OCI-LY3 (cell line): ENCODE data around the gene ERN1.

Experiments used
- EZH2phosphoT487 ChIP-seq: fragments of 200-600 bp; shearing (Covaris generic); IDR thresholded peaks from 2 replicates; pipeline ENCODE4 v1.6.1; 2018; ENCODE audit warnings: antibody characterized with exemption, mixed run types, low read depth
- TF ChIP-seq, protein P1 (sequence below): fragments of 200-600, 300-600 bp; sonication (generic); IDR thresholded peaks from 2 replicates; pipeline ENCODE4 v1.5.1; 2014; ENCODE audit warnings: antibody characterized with exemption, low read length, low read depth

DNA sequence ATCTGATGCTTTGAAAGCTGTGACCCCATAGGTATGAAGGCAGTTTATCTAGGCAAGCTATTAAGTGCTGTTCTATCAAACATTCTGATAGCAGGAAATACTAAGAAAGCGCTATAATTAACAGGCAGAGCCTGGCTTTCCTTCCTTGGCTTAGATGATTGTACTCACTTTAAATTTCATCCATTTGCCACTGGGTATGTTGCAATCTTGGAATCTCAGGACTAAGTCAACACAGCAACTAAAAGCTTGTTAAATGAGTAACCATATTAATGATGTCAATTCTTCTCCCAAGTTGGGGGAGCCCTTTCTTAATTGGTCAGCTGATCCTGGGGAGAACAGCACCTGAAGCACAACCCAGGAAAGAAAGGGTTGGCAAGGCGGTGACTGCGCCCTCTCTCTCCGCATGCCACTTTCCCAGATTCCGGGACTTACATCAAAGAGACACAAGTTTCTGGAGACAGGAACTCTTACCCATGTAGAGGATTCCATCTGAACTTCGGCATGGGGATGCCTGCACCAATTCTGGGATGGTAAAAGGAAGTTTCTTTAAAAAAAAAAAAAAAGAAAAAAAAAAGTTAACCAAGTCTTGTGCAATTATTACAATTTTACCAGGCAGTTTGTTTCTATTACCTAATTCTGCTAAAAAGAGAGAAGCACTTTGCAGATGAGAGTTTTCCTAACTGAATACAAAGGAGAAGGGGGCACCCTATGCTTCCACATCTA, 55.1 kb downstream of the ERN1 start:
- TF ChIP-seq, protein P1, sequence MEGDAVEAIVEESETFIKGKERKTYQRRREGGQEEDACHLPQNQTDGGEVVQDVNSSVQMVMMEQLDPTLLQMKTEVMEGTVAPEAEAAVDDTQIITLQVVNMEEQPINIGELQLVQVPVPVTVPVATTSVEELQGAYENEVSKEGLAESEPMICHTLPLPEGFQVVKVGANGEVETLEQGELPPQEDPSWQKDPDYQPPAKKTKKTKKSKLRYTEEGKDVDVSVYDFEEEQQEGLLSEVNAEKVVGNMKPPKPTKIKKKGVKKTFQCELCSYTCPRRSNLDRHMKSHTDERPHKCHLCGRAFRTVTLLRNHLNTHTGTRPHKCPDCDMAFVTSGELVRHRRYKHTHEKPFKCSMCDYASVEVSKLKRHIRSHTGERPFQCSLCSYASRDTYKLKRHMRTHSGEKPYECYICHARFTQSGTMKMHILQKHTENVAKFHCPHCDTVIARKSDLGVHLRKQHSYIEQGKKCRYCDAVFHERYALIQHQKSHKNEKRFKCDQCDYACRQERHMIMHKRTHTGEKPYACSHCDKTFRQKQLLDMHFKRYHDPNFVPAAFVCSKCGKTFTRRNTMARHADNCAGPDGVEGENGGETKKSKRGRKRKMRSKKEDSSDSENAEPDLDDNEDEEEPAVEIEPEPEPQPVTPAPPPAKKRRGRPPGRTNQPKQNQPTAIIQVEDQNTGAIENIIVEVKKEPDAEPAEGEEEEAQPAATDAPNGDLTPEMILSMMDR, result no peak
- TF ChIP-seq EZH2phosphoT487, result no peak
